HepG2 (cell line): ENCODE results near the gene FAM219B. TPM values are rescaled to one million over a fixed set of nuclear protein-coding genes. Genes with fewer than 3 reads are reported as not detected.

Source experiments
- ATAC-seq: fragments of 200-7000 bp; cut with Tn5 transposase; 3 replicates; pipeline ENCODE4 v1.9.1; 2020; ENCODE audit warnings: mild to moderate bottlenecking, moderate library complexity
- BruUV-seq: library from RNA; stranded (reverse); fragments of 400-500 nt; replicated peaks from 2 replicates; lab custom pipeline; 2021; lab: Mats Ljungman, UMichigan
- CTCF ChIA-PET: fragments of 300-600 bp; formaldehyde crosslinking; extraction: SDS; loops from one replicate; lab custom pipeline; 2021; ENCODE audit warnings: low total read pairs, inconsistent platforms, low intra/inter-chr PET ratio; lab: Yijun Ruan, JAX
- POLR2A ChIA-PET: fragments of 350-600 bp; sonication (Branson Sonifier 250); formaldehyde crosslinking; loops from one replicate; lab custom pipeline; 2020; ENCODE audit warnings: antibody characterized with exemption, inconsistent platforms; lab: Yijun Ruan, JAX
- DNase-seq: peaks from one replicate; pipeline ENCODE4 v3.0.0-alpha.2; 2015; ENCODE audit warnings: low spot score
- FAIRE-seq: peaks from 3 replicates; lab custom pipeline; 2011; peaks lifted over from hg19 to GRCh38; lab: Jason Lieb, UNC
- H2AFZ ChIP-seq: one replicate; pipeline ENCODE4 v1.6.1; 2011; ENCODE audit warnings: low read length, inconsistent platforms
- H3K27ac ChIP-seq: fragments of 300-600 bp; 3 replicates; pipeline ENCODE4 v1.8.0; 2011; ENCODE audit warnings: mixed run types, mild to moderate bottlenecking, mixed read lengths, low read length, inconsistent platforms; ENCODE audit not compliant: insufficient read depth; ENCODE audit errors: extremely low read length
- H3K27me3 ChIP-seq, 2 experiments: fragments of 200-600 bp in 1 of 2; 2 replicates in 1 of 2; 3 replicates in 1 of 2; pipeline versions ENCODE4 v1.6.0 to v1.8.0; 2011; ENCODE audit warnings: low read length in 2 of 2, mild to moderate bottlenecking in 2 of 2, moderate library complexity in 2 of 2, inconsistent platforms in 1 of 2; ENCODE audit not compliant: insufficient read depth in 2 of 2, control insufficient read depth in 1 of 2
- H3K36me3 ChIP-seq, 2 experiments: fragments of 200-600 bp in 1 of 2; replicated peaks in 1 of 2; 2 replicates in 1 of 2; 3 replicates in 1 of 2; pipeline versions ENCODE4 v1.5.1 to v1.8.0; 2011; ENCODE audit warnings: low read length in 2 of 2, inconsistent platforms in 1 of 2; ENCODE audit not compliant: insufficient read depth in 2 of 2, control insufficient read depth in 1 of 2
- H3K4me1 ChIP-seq: 2 replicates; pipeline ENCODE4 v1.5.1; 2012; ENCODE audit warnings: low read length, inconsistent platforms; ENCODE audit not compliant: insufficient read depth
- H3K4me2 ChIP-seq: 2 replicates; pipeline ENCODE4 v1.6.0; 2011; ENCODE audit warnings: low read depth, low read length, inconsistent platforms
- H3K4me3 ChIP-seq, 3 experiments: fragments of 200-600 bp in 1 of 3; sonication (generic), shearing (Covaris generic) in 1 of 3; replicated peaks in 1 of 3; 2 replicates each; pipeline ENCODE4 v1.5.1; 2011 to 2016; ENCODE audit warnings: low read length in 3 of 3, inconsistent platforms in 2 of 3, low read depth in 2 of 3, mild to moderate bottlenecking in 2 of 3, control low read depth in 1 of 3, mixed read lengths in 1 of 3; ENCODE audit not compliant: insufficient read depth in 1 of 3
- H3K79me2 ChIP-seq: one replicate; pipeline ENCODE4 v1.6.1; 2011; ENCODE audit warnings: low read length, inconsistent platforms; ENCODE audit not compliant: insufficient read depth
- H3K9ac ChIP-seq: 2 replicates; pipeline ENCODE4 v1.6.0; 2011; ENCODE audit warnings: mild to moderate bottlenecking, low read depth, low read length, inconsistent platforms; ENCODE audit not compliant: insufficient read depth
- H3K9me3 ChIP-seq: 2 replicates; pipeline ENCODE4 v1.5.1; 2012; ENCODE audit warnings: mild to moderate bottlenecking, low read length
- H4K20me1 ChIP-seq: 2 replicates; pipeline ENCODE4 v1.6.0; 2011; ENCODE audit warnings: inconsistent platforms, mild to moderate bottlenecking, low read length, moderate library complexity; ENCODE audit not compliant: insufficient read depth
- CENPT ChIP-seq: sonication (generic); formaldehyde crosslinking; IDR thresholded peaks from 2 replicates; pipeline ENCODE4 v1.8.0; 2022; ENCODE audit warnings: low read depth, mild to moderate bottlenecking, moderate library complexity, missing genetic modification reagents
- FOSL2 ChIP-seq: sonication (generic); formaldehyde crosslinking; IDR thresholded peaks from 2 replicates; pipeline ENCODE4 v1.4.0; 2020; ENCODE audit warnings: missing genetic modification reagents
- FOXP4 ChIP-seq: sonication (generic); formaldehyde crosslinking; IDR thresholded peaks from 2 replicates; pipeline ENCODE4 v1.4.0; 2020; ENCODE audit warnings: missing genetic modification reagents
- IKZF5 ChIP-seq: IDR thresholded peaks from 2 replicates; pipeline ENCODE4 v1.6.1; 2018; ENCODE audit warnings: missing genetic modification reagents, mild to moderate bottlenecking, missing compliant biosample characterization
- KLF12 ChIP-seq: sonication (generic); formaldehyde crosslinking; IDR thresholded peaks from 2 replicates; pipeline ENCODE4 v1.4.0; 2020; ENCODE audit warnings: missing genetic modification reagents, borderline replicate concordance
- MXI1 ChIP-seq: IDR thresholded peaks from 3 replicates; pipeline ENCODE4 v1.6.1; 2012; ENCODE audit warnings: low read depth, low read length, inconsistent platforms, borderline replicate concordance
- NFE2L2 ChIP-seq: fragments of 150-350 bp; IDR thresholded peaks from 2 replicates; pipeline ENCODE4 v1.6.1; 2014; ENCODE audit warnings: low read length
- NPAS2 ChIP-seq: sonication (generic); formaldehyde crosslinking; IDR thresholded peaks from 2 replicates; pipeline ENCODE4 v1.8.0; 2022; ENCODE audit warnings: mild to moderate bottlenecking, missing genetic modification reagents, borderline replicate concordance
- SAP130 ChIP-seq: IDR thresholded peaks from 2 replicates; pipeline ENCODE4 v1.6.1; 2016; ENCODE audit warnings: low read depth
- SMAD1 ChIP-seq: sonication (generic); formaldehyde crosslinking; IDR thresholded peaks from 2 replicates; pipeline ENCODE4 v1.4.0; 2020; ENCODE audit warnings: missing genetic modification reagents, low read depth, mild to moderate bottlenecking, borderline replicate concordance
- U2AF2 ChIP-seq: fragments of 200-400 bp; formaldehyde crosslinking; IDR thresholded peaks from 2 replicates; pipeline ENCODE4 v1.6.1; 2017; ENCODE audit warnings: low read depth, mild to moderate bottlenecking, low read length
- YEATS4 ChIP-seq: sonication (generic); formaldehyde crosslinking; IDR thresholded peaks from 2 replicates; pipeline ENCODE4 v1.4.0; 2020; ENCODE audit warnings: missing genetic modification reagents, borderline replicate concordance
- ZNF260 ChIP-seq: sonication (generic); formaldehyde crosslinking; IDR thresholded peaks from 2 replicates; pipeline ENCODE4 v1.4.0; 2020; ENCODE audit warnings: missing genetic modification reagents, low read depth, mild to moderate bottlenecking, borderline replicate concordance
- ZNF281 ChIP-seq: sonication (generic); formaldehyde crosslinking; IDR thresholded peaks from 2 replicates; pipeline ENCODE4 v1.4.0; 2020; ENCODE audit warnings: missing genetic modification reagents, borderline replicate concordance
- ZNF335 ChIP-seq: sonication (generic); formaldehyde crosslinking; IDR thresholded peaks from 2 replicates; pipeline ENCODE4 v1.4.0; 2020; ENCODE audit warnings: missing genetic modification reagents
- ZNF431 ChIP-seq: sonication (generic); formaldehyde crosslinking; IDR thresholded peaks from 2 replicates; pipeline ENCODE4 v1.9.0; 2022; ENCODE audit warnings: missing genetic modification reagents, low read depth, mild to moderate bottlenecking, borderline replicate concordance
- WGBS: methylation state at CpG from one replicate; pipeline ENCODE4 v1.1.6; 2017; ENCODE audit warnings: low lambda C conversion rate; 5-methylcytosine and 5-hydroxymethylcytosine counted together
- in situ Hi-C: cut with HindIII; loops from 2 replicates; pipeline ENCODE4 v1.10.0; 2017; ENCODE audit warnings: low pct_unique_long_range_greater_than_20kb; ENCODE audit not compliant: extremely low pct_ligation_motif_present
- intact Hi-C: fragments of 100-400 bp; cut with micrococcal nuclease; formaldehyde crosslinking; loops from one replicate; pipeline ENCODE4 v1.10.0; 2022; ENCODE audit not compliant: unreplicated experiment
- polyA plus RNA-seq, 8 experiments: library from polyadenylated mRNA; depleted of rRNA in 3 of 8; stranded (reverse) in 7 of 8; unstranded in 1 of 8; fragments of >200 nt; fragmentation: Illumina TruSeq in 4 of 8; extraction: Trizol in 4 of 8; gene quantifications; 2 replicates each; pipeline versions ENCODE4 v1.2.1 to v1.2.3, GENCODE V29; 2011 to 2016; ENCODE audit warnings: low read depth in 4 of 8, missing spikeins in 1 of 8, mixed read lengths in 1 of 8; ENCODE audit not compliant: insufficient read depth in 1 of 8
- total RNA-seq, 5 experiments: library from RNA; depleted of rRNA; stranded (reverse); fragments of >200 nt; fragmentation: Illumina TruSeq; extraction: Trizol; gene quantifications; 2 replicates each; pipeline ENCODE4 v1.2.3, GENCODE V29; 2016; ENCODE audit warnings: low read depth in 1 of 5
- TF ChIP-seq, protein P1 (sequence below): sonication (generic); formaldehyde crosslinking; IDR thresholded peaks from 2 replicates; pipeline ENCODE4 v1.8.1; 2022; ENCODE audit warnings: mild to moderate bottlenecking, missing genetic modification reagents

Gene FAM219B
- total and polyA plus RNA-seq, 2 of the 13 experiments (the other 11 are each of a cell fraction or from before 2014, with no cell fraction given): 36.6 to 50.2 TPM

GRCh38 chr15:74864296-74864695, 42.4 kb downstream of the FAM219B start:
- CTCF ChIA-PET: no interaction called here
- H3K79me2 ChIP-seq: peaks cover 43% of the 10 kb centered on the region
- BruUV-seq: no TSS peak
- peaks cover 50% of the 10 kb centered on the region for H3K4me1 ChIP-seq
- H3K4me2 ChIP-seq: no peak overlapping the region
- intact Hi-C loops (no loop called here), in situ Hi-C loops (no loop called here)
- H3K9me3 ChIP-seq: no peaks in the 10 kb centered on the region
- H3K27me3 ChIP-seq: no peaks in the 10 kb centered on the region
- H3K27ac ChIP-seq: no peak overlapping the region
- H2AFZ ChIP-seq: no peak overlapping the region
- 81% methylated on average over 6 of the region's 6 CpGs for WGBS
- ATAC-seq (no peak), FAIRE-seq (no peak), DNase-seq (no peak)
- no peak overlapping the region for H3K4me3 ChIP-seq
- peaks cover 10% of the 10 kb centered on the region for H4K20me1 ChIP-seq
- no peak overlapping the region for H3K9ac ChIP-seq
- H3K36me3 ChIP-seq: peaks cover 0 to 2% of the 10 kb centered on the region in 2 experiments; a peak in 4 of 5 replicates
- TF ChIP-seq FOSL2 (no peak), ZNF260 (CRISPR knock-in tag) (no peak), ZNF281 (no peak), SAP130 (CRISPR knock-in tag) (no peak), IKZF5 (CRISPR knock-in tag) (no peak), CENPT (CRISPR knock-in tag) (no peak), YEATS4 (CRISPR knock-in tag) (no peak), ZNF431 (no peak), ZNF335 (CRISPR knock-in tag) (no peak), NPAS2 (CRISPR knock-in tag) (no peak), NFE2L2 (no peak), KLF12 (no peak), SMAD1 (CRISPR knock-in tag) (no peak), MXI1 (no peak), U2AF2 (no peak), FOXP4 (CRISPR knock-in tag) (no peak)
- TF ChIP-seq, protein P1, sequence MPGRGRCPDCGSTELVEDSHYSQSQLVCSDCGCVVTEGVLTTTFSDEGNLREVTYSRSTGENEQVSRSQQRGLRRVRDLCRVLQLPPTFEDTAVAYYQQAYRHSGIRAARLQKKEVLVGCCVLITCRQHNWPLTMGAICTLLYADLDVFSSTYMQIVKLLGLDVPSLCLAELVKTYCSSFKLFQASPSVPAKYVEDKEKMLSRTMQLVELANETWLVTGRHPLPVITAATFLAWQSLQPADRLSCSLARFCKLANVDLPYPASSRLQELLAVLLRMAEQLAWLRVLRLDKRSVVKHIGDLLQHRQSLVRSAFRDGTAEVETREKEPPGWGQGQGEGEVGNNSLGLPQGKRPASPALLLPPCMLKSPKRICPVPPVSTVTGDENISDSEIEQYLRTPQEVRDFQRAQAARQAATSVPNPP: no peak
- POLR2A ChIA-PET: no interaction called here
